DOHH2 (cell line): ENCODE data around the gene CARMIL1.

Experiments
- H3F3A ChIP-seq: fragments of 200-600 bp; sonication (generic), shearing (Covaris generic); 2 replicates; pipeline ENCODE4 v1.6.0; 2016; ENCODE audit warnings: antibody characterized with exemption, mild to moderate bottlenecking; ENCODE audit not compliant: control insufficient read depth, insufficient read depth
- H3K27ac ChIP-seq: fragments of 200-600 bp; sonication (generic); 2 replicates; pipeline ENCODE4 v1.5.1; 2014; ENCODE audit warnings: low read depth, mild to moderate bottlenecking, low read length, moderate library complexity
- H3K27me3 ChIP-seq: fragments of 200-600 bp; sonication (generic); 2 replicates; pipeline ENCODE4 v1.6.1; 2014; ENCODE audit warnings: mild to moderate bottlenecking, low read length, mixed read lengths; ENCODE audit not compliant: control insufficient read depth
- H3K36me3 ChIP-seq: fragments of 200-600 bp; sonication (generic); 2 replicates; pipeline ENCODE4 v1.6.1; 2014; ENCODE audit warnings: mild to moderate bottlenecking, low read length, moderate library complexity, mixed read lengths; ENCODE audit not compliant: control insufficient read depth
- H3K4me1 ChIP-seq: fragments of 200-600 bp; sonication (generic); 2 replicates; pipeline ENCODE4 v1.6.1; 2014; ENCODE audit warnings: mild to moderate bottlenecking, low read length, mixed read lengths; ENCODE audit not compliant: control insufficient read depth
- H3K4me2 ChIP-seq: fragments of 200-600 bp; sonication (generic); 2 replicates; pipeline ENCODE4 v1.6.0; 2014; ENCODE audit warnings: mild to moderate bottlenecking, low read length, moderate library complexity
- H3K4me3 ChIP-seq: fragments of 200-600 bp; sonication (generic); 2 replicates; pipeline ENCODE4 v1.5.1; 2014; ENCODE audit warnings: mild to moderate bottlenecking, low read length, mixed read lengths
- H3K79me2 ChIP-seq: fragments of 200-600 bp; sonication (generic); 2 replicates; pipeline ENCODE4 v1.6.1; 2014; ENCODE audit warnings: mild to moderate bottlenecking, low read length, mixed read lengths; ENCODE audit not compliant: control insufficient read depth
- H3K9me2 ChIP-seq: fragments of 200-600 bp; sonication (generic); replicated peaks from 2 replicates; pipeline ENCODE4 v1.6.1; 2014; ENCODE audit warnings: mild to moderate bottlenecking, low read length, mixed read lengths; ENCODE audit not compliant: control insufficient read depth
- H3K9me3 ChIP-seq: fragments of 200-600 bp; sonication (generic); 2 replicates; pipeline ENCODE4 v1.6.1; 2014; ENCODE audit warnings: antibody characterized with exemption, low read length, mixed read lengths; ENCODE audit not compliant: control insufficient read depth, insufficient read depth
- H4K20me1 ChIP-seq: fragments of 200-600 bp; sonication (generic); 2 replicates; pipeline ENCODE4 v1.6.0; 2014; ENCODE audit warnings: low read depth, mild to moderate bottlenecking, antibody characterized with exemption, low read length, moderate library complexity; ENCODE audit not compliant: control insufficient read depth, insufficient read depth
- EZH2phosphoT487 ChIP-seq: fragments of 200-600 bp; sonication (generic); IDR thresholded peaks from 2 replicates; pipeline ENCODE4 v1.6.1; 2017; ENCODE audit warnings: borderline replicate concordance, mild to moderate bottlenecking, antibody characterized with exemption, low read length, moderate library complexity, mixed read lengths
- TF ChIP-seq, protein P1 (sequence below): fragments of 200-600 bp; sonication (generic); IDR thresholded peaks from one replicate; pipeline ENCODE4 v1.5.1; 2014; ENCODE audit warnings: antibody characterized with exemption, mild to moderate bottlenecking, low read depth, low read length; ENCODE audit not compliant: poor library complexity, severe bottlenecking

Gene CARMIL1

DNA sequence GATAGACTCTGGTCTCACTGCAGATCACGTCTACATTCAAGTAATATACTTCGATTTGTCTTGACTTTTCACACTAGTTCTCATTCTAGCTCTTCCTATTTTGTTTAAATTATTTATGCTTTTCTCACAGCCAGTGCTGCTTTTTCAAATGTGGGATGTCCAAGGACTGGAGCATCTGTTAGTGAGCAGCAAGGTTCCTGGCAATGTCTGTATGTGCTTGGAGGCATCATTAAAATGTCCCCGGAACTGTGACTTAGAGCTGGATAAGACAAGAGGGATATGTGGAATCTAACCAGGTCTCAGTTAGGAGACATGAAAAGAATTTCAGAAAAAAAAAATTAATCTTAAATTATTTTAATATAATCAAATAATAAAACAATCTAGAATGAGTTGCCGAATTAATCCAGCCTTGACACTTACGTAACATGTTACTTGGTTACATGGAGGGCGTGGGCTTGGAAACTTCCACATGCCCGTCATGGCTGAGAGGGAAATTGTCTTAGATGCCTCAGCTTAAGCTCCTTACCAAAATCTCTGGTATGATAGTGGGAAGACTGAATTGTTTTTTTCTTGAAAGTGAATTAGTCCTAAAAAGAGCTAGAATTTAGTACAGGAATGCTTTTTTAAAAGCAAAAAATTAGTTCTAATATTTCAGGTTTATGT is 21.4 kb upstream of the CARMIL1 start:
- H3K4me2 ChIP-seq, result no peak overlapping the region
- no peak overlapping the region for H3K27ac ChIP-seq
- no peaks in the 10 kb centered on the region for H3K27me3 ChIP-seq
- no peak overlapping the region for H3K4me3 ChIP-seq
- H3K9me3 ChIP-seq, result no peaks in the 10 kb centered on the region
- H3K36me3 ChIP-seq, result no peaks in the 10 kb centered on the region
- H3K79me2 ChIP-seq, result no peaks in the 10 kb centered on the region
- H3K4me1 ChIP-seq, result no peaks in the 10 kb centered on the region
- no peaks in the 10 kb centered on the region for H3K9me2 ChIP-seq
- no peaks in the 10 kb centered on the region for H4K20me1 ChIP-seq
- TF ChIP-seq EZH2phosphoT487, result no peak
- TF ChIP-seq, protein P1, sequence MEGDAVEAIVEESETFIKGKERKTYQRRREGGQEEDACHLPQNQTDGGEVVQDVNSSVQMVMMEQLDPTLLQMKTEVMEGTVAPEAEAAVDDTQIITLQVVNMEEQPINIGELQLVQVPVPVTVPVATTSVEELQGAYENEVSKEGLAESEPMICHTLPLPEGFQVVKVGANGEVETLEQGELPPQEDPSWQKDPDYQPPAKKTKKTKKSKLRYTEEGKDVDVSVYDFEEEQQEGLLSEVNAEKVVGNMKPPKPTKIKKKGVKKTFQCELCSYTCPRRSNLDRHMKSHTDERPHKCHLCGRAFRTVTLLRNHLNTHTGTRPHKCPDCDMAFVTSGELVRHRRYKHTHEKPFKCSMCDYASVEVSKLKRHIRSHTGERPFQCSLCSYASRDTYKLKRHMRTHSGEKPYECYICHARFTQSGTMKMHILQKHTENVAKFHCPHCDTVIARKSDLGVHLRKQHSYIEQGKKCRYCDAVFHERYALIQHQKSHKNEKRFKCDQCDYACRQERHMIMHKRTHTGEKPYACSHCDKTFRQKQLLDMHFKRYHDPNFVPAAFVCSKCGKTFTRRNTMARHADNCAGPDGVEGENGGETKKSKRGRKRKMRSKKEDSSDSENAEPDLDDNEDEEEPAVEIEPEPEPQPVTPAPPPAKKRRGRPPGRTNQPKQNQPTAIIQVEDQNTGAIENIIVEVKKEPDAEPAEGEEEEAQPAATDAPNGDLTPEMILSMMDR, result no peak
- H3F3A ChIP-seq, result no peaks in the 10 kb centered on the region

DNA sequence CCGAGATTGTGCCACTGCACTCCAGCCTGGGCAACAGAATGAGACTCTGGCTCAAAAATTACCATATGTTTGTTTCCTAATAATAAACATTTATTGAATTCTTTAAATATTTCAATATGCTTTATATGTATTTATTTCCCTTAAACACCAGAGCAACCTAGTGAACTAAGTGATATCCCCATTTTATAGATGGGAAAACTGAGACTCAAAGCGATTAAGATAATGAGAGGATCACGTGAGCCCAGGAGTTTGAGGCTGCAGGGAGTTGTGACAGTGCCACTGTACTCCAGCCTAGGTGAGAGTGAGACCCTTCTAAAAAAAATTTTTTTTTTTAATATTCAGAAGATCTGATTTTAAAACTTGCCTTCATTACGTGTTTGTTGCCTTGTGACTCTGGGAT is 19.4 kb upstream of the CARMIL1 start:
- H3K9me2 ChIP-seq, result no peaks in the 10 kb centered on the region
- peaks cover 6% of the 10 kb centered on the region; the same call in 1 of the 2 replicates for H3F3A ChIP-seq
- no peaks in the 10 kb centered on the region for H3K36me3 ChIP-seq
- no peak overlapping the region for H3K4me3 ChIP-seq
- no peaks in the 10 kb centered on the region for H4K20me1 ChIP-seq
- no peaks in the 10 kb centered on the region for H3K4me1 ChIP-seq
- no peak for TF ChIP-seq EZH2phosphoT487
- TF ChIP-seq, protein P1, result no peak
- H3K27ac ChIP-seq, result no peak overlapping the region
- H3K79me2 ChIP-seq, result no peaks in the 10 kb centered on the region
- H3K4me2 ChIP-seq, result no peak overlapping the region
- no peaks in the 10 kb centered on the region for H3K27me3 ChIP-seq
- no peaks in the 10 kb centered on the region for H3K9me3 ChIP-seq

DNA sequence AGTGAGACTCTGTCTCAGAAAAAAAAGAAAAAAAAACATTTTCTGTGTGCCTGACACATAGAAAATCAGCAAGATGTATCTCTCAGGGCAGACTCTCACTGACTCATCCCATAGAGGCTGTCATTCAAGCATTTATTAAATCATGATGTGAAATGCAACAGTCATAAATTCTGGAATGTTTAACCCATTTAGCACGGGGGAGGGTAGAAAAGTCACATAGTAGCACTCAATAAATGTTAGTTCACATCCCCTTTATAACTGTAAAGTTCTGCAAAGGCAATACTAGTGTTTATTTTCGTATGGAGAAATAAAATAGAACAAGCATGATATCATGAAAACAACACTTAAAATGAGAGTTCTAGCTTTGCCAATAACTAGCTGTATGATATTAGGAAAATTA is 15.5 kb upstream of the CARMIL1 start:
- H3K9me2 ChIP-seq, result no peaks in the 10 kb centered on the region
- H3K36me3 ChIP-seq, result no peaks in the 10 kb centered on the region
- H3K9me3 ChIP-seq, result no peaks in the 10 kb centered on the region
- no peaks in the 10 kb centered on the region for H3K79me2 ChIP-seq
- TF ChIP-seq, protein P1, result no peak
- TF ChIP-seq EZH2phosphoT487, result no peak
- H4K20me1 ChIP-seq, result no peaks in the 10 kb centered on the region
- H3K4me2 ChIP-seq, result no peak overlapping the region
- peaks cover 7% of the 10 kb centered on the region for H3K4me1 ChIP-seq
- H3K27me3 ChIP-seq, result no peaks in the 10 kb centered on the region
- H3F3A ChIP-seq, result peaks cover 6% of the 10 kb centered on the region; the same call in 1 of the 2 replicates
- H3K4me3 ChIP-seq, result no peak overlapping the region
- H3K27ac ChIP-seq, result no peak overlapping the region
